MM.1S (cell line): ENCODE measurements around the gene MGME1.

ENCODE experiments used
- DNase-seq: peaks from one replicate; pipeline ENCODE4 v3.0.0-alpha.2; 2015
- H2AFZ ChIP-seq: fragments of 300-600 bp; sonication (generic); 2 replicates; pipeline ENCODE4 v1.6.0; 2016; ENCODE audit warnings: antibody characterized with exemption, low read length
- H3F3A ChIP-seq: fragments of 300-600 bp; sonication (generic); 2 replicates; pipeline ENCODE4 v1.6.1; 2016; ENCODE audit warnings: mild to moderate bottlenecking, antibody characterized with exemption, low read length, moderate library complexity, mixed read lengths; ENCODE audit not compliant: insufficient read depth
- H3K27ac ChIP-seq: fragments of 300-600 bp; sonication (generic); 2 replicates; pipeline ENCODE4 v1.5.1; 2016; ENCODE audit warnings: mild to moderate bottlenecking, low read length
- H3K27me3 ChIP-seq: fragments of 300-600 bp; sonication (generic); replicated peaks from 2 replicates; pipeline ENCODE4 v1.6.0; 2016; ENCODE audit warnings: low read length; ENCODE audit not compliant: insufficient read depth
- H3K36me3 ChIP-seq: fragments of 300-600 bp; sonication (generic); replicated peaks from 2 replicates; pipeline ENCODE4 v1.6.1; 2016; ENCODE audit warnings: mild to moderate bottlenecking, low read length, mixed read lengths; ENCODE audit not compliant: insufficient read depth
- H3K4me1 ChIP-seq: fragments of 300-600 bp; sonication (generic); 2 replicates; pipeline ENCODE4 v1.6.1; 2016; ENCODE audit warnings: low read length, mixed read lengths
- H3K4me2 ChIP-seq: fragments of 300-600 bp; sonication (generic); 2 replicates; pipeline ENCODE4 v1.6.0; 2016; ENCODE audit warnings: low read depth, low read length
- H3K4me3 ChIP-seq: fragments of 300-600 bp; sonication (generic); 2 replicates; pipeline ENCODE4 v1.5.1; 2016; ENCODE audit warnings: low read length, mixed read lengths
- H3K79me2 ChIP-seq: fragments of 300-600 bp; sonication (generic); 2 replicates; pipeline ENCODE4 v1.6.1; 2016; ENCODE audit warnings: mixed run types, low read length, mixed read lengths
- H3K9ac ChIP-seq: fragments of 300-600 bp; sonication (generic); 2 replicates; pipeline ENCODE4 v1.6.1; 2016; ENCODE audit warnings: low read length, mixed read lengths
- H3K9me2 ChIP-seq: fragments of 300-600 bp; sonication (generic); replicated peaks from 2 replicates; pipeline ENCODE4 v1.6.1; 2016; ENCODE audit warnings: mild to moderate bottlenecking, low read length, mixed read lengths; ENCODE audit not compliant: insufficient read depth
- H3K9me3 ChIP-seq: fragments of 300-600 bp; sonication (generic); replicated peaks from 2 replicates; pipeline ENCODE4 v1.6.1; 2016; ENCODE audit warnings: mild to moderate bottlenecking, low read length, mixed read lengths; ENCODE audit not compliant: insufficient read depth
- H4K20me1 ChIP-seq: fragments of 300-600 bp; sonication (generic); 2 replicates; pipeline ENCODE4 v1.6.1; 2016; ENCODE audit warnings: mild to moderate bottlenecking, low read length, moderate library complexity, mixed read lengths; ENCODE audit not compliant: insufficient read depth
- CTCF ChIP-seq: fragments of 300-600 bp; sonication (generic); IDR thresholded peaks from 2 replicates; pipeline ENCODE4 v1.5.1; 2016; ENCODE audit warnings: antibody characterized with exemption, low read length, mixed read lengths
- EZH2 ChIP-seq: fragments of 300-600 bp; sonication (generic); optimal IDR thresholded peaks from 2 replicates; pipeline ENCODE3; 2017; ENCODE audit warnings: low read depth, mild to moderate bottlenecking, antibody characterized with exemption, low read length, mixed read lengths
- EZH2phosphoT487 ChIP-seq: fragments of 300-600 bp; sonication (generic); IDR thresholded peaks from 2 replicates; pipeline ENCODE4 v1.6.1; 2018; ENCODE audit warnings: antibody characterized with exemption, low read length

Gene MGME1

GRCh38 chr20:17949899-17950298 is 18.9 kb upstream of the MGME1 start:
- Histone ChIP-seq H3K4me3 (no peak overlapping the region), H3K4me2 (no peak overlapping the region), H3K79me2 (peaks cover 100% of the 10 kb centered on the region), H3K9ac (no peak overlapping the region), H3K36me3 (peaks cover 66% of the 10 kb centered on the region), H3K27me3 (no peaks in the 10 kb centered on the region), H3K9me3 (no peaks in the 10 kb centered on the region), H4K20me1 (peaks cover 19% of the 10 kb centered on the region; the same call in 1 of the 2 replicates), H3K27ac (peak overlapping the region; percentile 15; the same call in 1 of the 2 replicates), H3F3A (peaks cover 61% of the 10 kb centered on the region), H3K9me2 (no peaks in the 10 kb centered on the region), H3K4me1 (peaks cover 41% of the 10 kb centered on the region), H2AFZ (no peak overlapping the region)
- DNase-seq = no peak
- TF ChIP-seq EZH2 = no peak
- no peak for TF ChIP-seq CTCF
- no peak for TF ChIP-seq EZH2phosphoT487

GRCh38 chr20:17950670-17951069 is 18.1 kb upstream of the MGME1 start:
- TF ChIP-seq EZH2phosphoT487 = no peak
- no peak for TF ChIP-seq CTCF
- TF ChIP-seq EZH2 = no peak
- H4K20me1 ChIP-seq = peaks cover 19% of the 10 kb centered on the region; the same call in 1 of the 2 replicates
- no peak overlapping the region for H3K4me3 ChIP-seq
- peaks cover 53% of the 10 kb centered on the region for H3F3A ChIP-seq
- H3K9me3 ChIP-seq = no peaks in the 10 kb centered on the region
- peaks cover 33% of the 10 kb centered on the region for H3K4me1 ChIP-seq
- no peak overlapping the region for H3K4me2 ChIP-seq
- H3K27me3 ChIP-seq = no peaks in the 10 kb centered on the region
- DNase-seq = no peak
- peaks cover 100% of the 10 kb centered on the region for H3K79me2 ChIP-seq
- no peak overlapping the region for H2AFZ ChIP-seq
- H3K9ac ChIP-seq = no peak overlapping the region
- peaks cover 65% of the 10 kb centered on the region for H3K36me3 ChIP-seq
- no peaks in the 10 kb centered on the region for H3K9me2 ChIP-seq
- no peak overlapping the region for H3K27ac ChIP-seq

GRCh38 chr20:17951323-17951722 is 17.5 kb upstream of the MGME1 start:
- Histone ChIP-seq H3K4me2 (no peak overlapping the region), H3K4me3 (no peak overlapping the region), H3K27me3 (no peaks in the 10 kb centered on the region), H2AFZ (no peak overlapping the region), H3K4me1 (peaks cover 29% of the 10 kb centered on the region), H3K27ac (no peak overlapping the region), H3K36me3 (peaks cover 72% of the 10 kb centered on the region), H3F3A (peaks cover 47% of the 10 kb centered on the region), H3K9me3 (no peaks in the 10 kb centered on the region), H3K9ac (no peak overlapping the region), H4K20me1 (peaks cover 19% of the 10 kb centered on the region; the same call in 1 of the 2 replicates), H3K9me2 (no peaks in the 10 kb centered on the region), H3K79me2 (peaks cover 100% of the 10 kb centered on the region)
- TF ChIP-seq EZH2phosphoT487 = no peak
- TF ChIP-seq CTCF = no peak
- no peak for TF ChIP-seq EZH2
- DNase-seq = no peak
